WTC11 (cell line): ENCODE results near the gene USP34. TPM values are rescaled to one million over a fixed set of nuclear protein-coding genes. Genes with fewer than 3 reads are reported as not detected.

Experiments used
- ATAC-seq: fragments of 200-7000 bp; cut with Tn5 transposase; 2 replicates; pipeline ENCODE4 v1.10.0; 2021; ENCODE audit warnings: mild to moderate bottlenecking, moderate library complexity
- CTCF ChIA-PET: fragments of 300-600 bp; sonication (Branson Sonifier 250); formaldehyde crosslinking; loops from one replicate; lab custom pipeline; 2021; ENCODE audit warnings: antibody characterized with exemption; lab: Charles Lee
- POLR2A ChIA-PET: fragments of 350-600 bp; sonication (Branson Sonifier 250); formaldehyde crosslinking; loops from one replicate; lab custom pipeline; 2021; ENCODE audit warnings: antibody characterized with exemption; lab: Charles Lee
- DNase-seq: peaks from one replicate; pipeline ENCODE4 v3.0.0; 2021; ENCODE audit warnings: low spot score
- H3K27ac Mint-ChIP-seq: 2 replicates; pipeline ENCODE4 v1.8.0; 2021; ENCODE audit warnings: mixed read lengths
- H3K27me3 Mint-ChIP-seq: 2 replicates; pipeline ENCODE4 v1.8.0; 2021; ENCODE audit warnings: low read depth, mild to moderate bottlenecking, moderate library complexity, mixed read lengths
- H3K36me3 Mint-ChIP-seq: 2 replicates; pipeline ENCODE4 v1.8.0; 2021; ENCODE audit warnings: mixed read lengths
- H3K4me1 Mint-ChIP-seq: 2 replicates; pipeline ENCODE4 v1.8.0; 2022; ENCODE audit warnings: mixed read lengths
- H3K4me3 Mint-ChIP-seq: 2 replicates; pipeline ENCODE4 v1.8.0; 2021; ENCODE audit warnings: mild to moderate bottlenecking, moderate library complexity, mixed read lengths
- H3K9me3 Mint-ChIP-seq: 2 replicates; pipeline ENCODE4 v1.8.0; 2021; ENCODE audit warnings: mixed read lengths
- ATF1 ChIP-seq: sonication (generic); formaldehyde crosslinking; IDR thresholded peaks from 2 replicates; pipeline ENCODE4 v1.8.1; 2023; ENCODE audit warnings: mild to moderate bottlenecking, moderate library complexity, missing genetic modification reagents
- E2F4 ChIP-seq: sonication (generic); formaldehyde crosslinking; IDR thresholded peaks from 2 replicates; pipeline ENCODE4 v1.8.1; 2022; ENCODE audit warnings: low read depth, mild to moderate bottlenecking, moderate library complexity, missing genetic modification reagents, borderline replicate concordance
- HMGXB4 ChIP-seq: sonication (generic); formaldehyde crosslinking; IDR thresholded peaks from 2 replicates; pipeline ENCODE4 v1.8.1; 2023; ENCODE audit warnings: mild to moderate bottlenecking, moderate library complexity, missing genetic modification reagents
- JAZF1 ChIP-seq: fragments of 250-450 bp; sonication (Bioruptor Pico); IDR thresholded peaks from 2 replicates; pipeline ENCODE4 v1.9.0; 2021; ENCODE audit warnings: moderate library complexity, mild to moderate bottlenecking, inconsistent platforms
- KAT7 ChIP-seq: sonication (generic); formaldehyde crosslinking; IDR thresholded peaks from 2 replicates; pipeline ENCODE4 v1.8.1; 2023; ENCODE audit warnings: missing genetic modification reagents, mild to moderate bottlenecking, borderline replicate concordance
- TEAD4 ChIP-seq: sonication (generic); formaldehyde crosslinking; IDR thresholded peaks from 2 replicates; pipeline ENCODE4 v1.8.0; 2022; ENCODE audit warnings: mild to moderate bottlenecking, missing genetic modification reagents
- ZNF121 ChIP-seq: sonication (generic); formaldehyde crosslinking; IDR thresholded peaks from 2 replicates; pipeline ENCODE4 v1.8.0; 2023; ENCODE audit warnings: missing genetic modification reagents
- ZNF671 ChIP-seq: fragments of 250-450 bp; sonication (Bioruptor Pico); IDR thresholded peaks from 2 replicates; pipeline ENCODE4 v1.8.0; 2021; ENCODE audit warnings: mild to moderate bottlenecking
- total RNA-seq: library from RNA; stranded (reverse); gene quantifications from 3 replicates; pipeline ENCODE4 v1.2.3, GENCODE V29; 2021
- TF ChIP-seq, protein P1 (sequence below): sonication (generic); formaldehyde crosslinking; IDR thresholded peaks from 2 replicates; pipeline ENCODE4 v1.8.1; 2023; ENCODE audit warnings: mild to moderate bottlenecking, missing genetic modification reagents, borderline replicate concordance
- TF ChIP-seq, protein P2 (sequence below): fragments of 250-450 bp; sonication (Bioruptor Pico); IDR thresholded peaks from 2 replicates; pipeline ENCODE4 v1.8.0; 2021; ENCODE audit warnings: mild to moderate bottlenecking
- TF ChIP-seq, protein P3 (sequence below): fragments of 250-450 bp; sonication (Bioruptor Pico); IDR thresholded peaks from 2 replicates; pipeline ENCODE4 v1.9.0; 2021; ENCODE audit warnings: mild to moderate bottlenecking

USP34 gene
- total RNA-seq, 1 experiment from 2014 or later = 92.3 TPM

DNA sequence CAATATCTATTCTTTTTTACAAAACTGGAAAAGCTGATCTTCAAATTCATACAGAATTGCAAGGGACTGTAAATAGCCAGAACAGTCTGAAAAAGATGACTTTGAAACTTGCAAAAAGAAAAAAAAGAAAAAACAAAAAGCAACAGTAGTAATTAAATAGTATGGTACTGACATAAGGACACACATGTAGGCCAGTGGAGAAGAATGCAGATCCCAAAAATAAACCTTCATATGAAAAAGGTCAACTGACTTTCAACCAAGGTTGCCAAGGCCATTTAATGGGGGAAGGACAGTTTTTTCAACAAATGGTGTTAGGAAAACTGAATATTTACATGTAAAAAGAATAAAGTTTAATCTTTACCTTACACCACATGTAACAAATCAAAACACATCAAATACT, 111.8 kb downstream of the USP34 start (continued):
- TF ChIP-seq HMGXB4 (CRISPR knock-in tag) = no peak
- TF ChIP-seq, protein P1, sequence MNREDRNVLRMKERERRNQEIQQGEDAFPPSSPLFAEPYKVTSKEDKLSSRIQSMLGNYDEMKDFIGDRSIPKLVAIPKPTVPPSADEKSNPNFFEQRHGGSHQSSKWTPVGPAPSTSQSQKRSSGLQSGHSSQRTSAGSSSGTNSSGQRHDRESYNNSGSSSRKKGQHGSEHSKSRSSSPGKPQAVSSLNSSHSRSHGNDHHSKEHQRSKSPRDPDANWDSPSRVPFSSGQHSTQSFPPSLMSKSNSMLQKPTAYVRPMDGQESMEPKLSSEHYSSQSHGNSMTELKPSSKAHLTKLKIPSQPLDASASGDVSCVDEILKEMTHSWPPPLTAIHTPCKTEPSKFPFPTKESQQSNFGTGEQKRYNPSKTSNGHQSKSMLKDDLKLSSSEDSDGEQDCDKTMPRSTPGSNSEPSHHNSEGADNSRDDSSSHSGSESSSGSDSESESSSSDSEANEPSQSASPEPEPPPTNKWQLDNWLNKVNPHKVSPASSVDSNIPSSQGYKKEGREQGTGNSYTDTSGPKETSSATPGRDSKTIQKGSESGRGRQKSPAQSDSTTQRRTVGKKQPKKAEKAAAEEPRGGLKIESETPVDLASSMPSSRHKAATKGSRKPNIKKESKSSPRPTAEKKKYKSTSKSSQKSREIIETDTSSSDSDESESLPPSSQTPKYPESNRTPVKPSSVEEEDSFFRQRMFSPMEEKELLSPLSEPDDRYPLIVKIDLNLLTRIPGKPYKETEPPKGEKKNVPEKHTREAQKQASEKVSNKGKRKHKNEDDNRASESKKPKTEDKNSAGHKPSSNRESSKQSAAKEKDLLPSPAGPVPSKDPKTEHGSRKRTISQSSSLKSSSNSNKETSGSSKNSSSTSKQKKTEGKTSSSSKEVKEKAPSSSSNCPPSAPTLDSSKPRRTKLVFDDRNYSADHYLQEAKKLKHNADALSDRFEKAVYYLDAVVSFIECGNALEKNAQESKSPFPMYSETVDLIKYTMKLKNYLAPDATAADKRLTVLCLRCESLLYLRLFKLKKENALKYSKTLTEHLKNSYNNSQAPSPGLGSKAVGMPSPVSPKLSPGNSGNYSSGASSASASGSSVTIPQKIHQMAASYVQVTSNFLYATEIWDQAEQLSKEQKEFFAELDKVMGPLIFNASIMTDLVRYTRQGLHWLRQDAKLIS (CRISPR knock-in tag) = no peak

DNA sequence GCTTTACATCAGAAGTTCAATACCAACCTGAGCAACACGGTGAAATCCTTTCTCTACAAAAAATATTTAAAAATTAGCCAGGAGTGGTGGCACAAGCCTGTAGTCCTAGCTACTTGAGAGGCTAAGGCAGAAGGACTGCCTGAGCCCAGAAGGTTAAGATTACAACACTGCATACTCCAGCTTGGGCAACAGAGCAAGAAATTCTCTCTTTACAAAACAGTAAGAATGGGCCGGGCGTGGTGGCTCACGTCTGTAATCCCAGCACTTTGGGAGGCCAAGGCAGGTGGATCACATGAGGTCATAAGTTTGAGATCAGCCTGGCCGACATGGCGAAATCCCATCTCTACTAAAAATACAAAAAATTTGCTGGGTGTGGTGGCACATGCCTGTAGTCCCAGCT, 113.2 kb downstream of the USP34 start:
- Mint-ChIP-seq H3K9me3 (peaks cover 7% of the 10 kb centered on the region), H3K4me3 (no peak overlapping the region), H3K4me1 (peaks cover 32% of the 10 kb centered on the region), H3K36me3 (peaks cover 23% of the 10 kb centered on the region), H3K27me3 (no peaks in the 10 kb centered on the region), H3K27ac (no peak overlapping the region)
- no peak for ATAC-seq
- no peak for DNase-seq
- ChIA-PET POLR2A (no interaction called here), CTCF (interaction anchor here (0.9 kb wide), 1 partner anchor 69 kb away, joined by 3 read pairs; no protein-coding TSS in a partner anchor)
- no peak for TF ChIP-seq ZNF121 (CRISPR knock-in tag)
- TF ChIP-seq E2F4 (CRISPR knock-in tag) = no peak
- TF ChIP-seq HMGXB4 (CRISPR knock-in tag) = no peak
- TF ChIP-seq, all 79 proteins: peak for 0

GRCh38 chr2:61356958-61357350, 113.9 kb downstream of the USP34 start:
- POLR2A ChIA-PET = no interaction called here

DNA sequence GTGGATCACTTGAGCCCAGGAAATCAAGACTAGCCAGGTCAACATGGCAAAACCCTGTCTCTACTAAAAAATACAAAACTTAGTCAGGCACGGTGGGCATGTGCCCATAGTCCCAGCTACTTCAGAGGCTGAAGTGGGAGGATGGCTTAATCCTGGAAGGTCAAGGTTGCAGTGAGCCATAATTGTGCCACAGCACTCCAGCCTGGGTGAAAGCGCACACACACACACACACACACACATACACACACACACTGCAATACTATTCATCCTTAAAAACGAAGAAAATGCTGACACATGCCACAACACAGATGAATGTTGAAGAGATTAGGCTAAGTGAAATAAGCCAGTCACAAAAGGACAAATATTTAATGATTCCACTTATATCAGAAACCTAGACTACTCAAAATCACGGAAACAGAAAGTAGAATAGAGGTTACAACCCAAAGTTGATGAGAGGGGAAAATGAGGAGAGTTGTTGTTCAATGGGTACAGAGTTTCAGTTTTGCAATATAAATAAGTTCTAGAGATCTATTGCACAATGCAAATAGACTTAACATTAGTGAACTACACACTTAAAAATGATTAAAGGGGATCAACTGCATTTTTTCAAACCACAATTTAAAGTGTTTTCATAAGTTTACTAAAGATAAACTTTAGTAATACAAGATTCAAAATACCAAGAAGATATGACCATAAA, 114.5 kb downstream of the USP34 start:
- CTCF ChIA-PET = no interaction called here
- DNase-seq (no peak), ATAC-seq (no peak)
- Mint-ChIP-seq H3K27me3 (no peaks in the 10 kb centered on the region), H3K36me3 (peaks cover 17% of the 10 kb centered on the region), H3K4me3 (no peak overlapping the region), H3K9me3 (peaks cover 7% of the 10 kb centered on the region), H3K27ac (no peak overlapping the region), H3K4me1 (peaks cover 41% of the 10 kb centered on the region)
- POLR2A ChIA-PET = no interaction called here
- TF ChIP-seq, protein P2, sequence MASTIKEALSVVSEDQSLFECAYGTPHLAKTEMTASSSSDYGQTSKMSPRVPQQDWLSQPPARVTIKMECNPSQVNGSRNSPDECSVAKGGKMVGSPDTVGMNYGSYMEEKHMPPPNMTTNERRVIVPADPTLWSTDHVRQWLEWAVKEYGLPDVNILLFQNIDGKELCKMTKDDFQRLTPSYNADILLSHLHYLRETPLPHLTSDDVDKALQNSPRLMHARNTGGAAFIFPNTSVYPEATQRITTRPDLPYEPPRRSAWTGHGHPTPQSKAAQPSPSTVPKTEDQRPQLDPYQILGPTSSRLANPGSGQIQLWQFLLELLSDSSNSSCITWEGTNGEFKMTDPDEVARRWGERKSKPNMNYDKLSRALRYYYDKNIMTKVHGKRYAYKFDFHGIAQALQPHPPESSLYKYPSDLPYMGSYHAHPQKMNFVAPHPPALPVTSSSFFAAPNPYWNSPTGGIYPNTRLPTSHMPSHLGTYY (CRISPR knock-in tag) = no peak
- TF ChIP-seq, protein P3, sequence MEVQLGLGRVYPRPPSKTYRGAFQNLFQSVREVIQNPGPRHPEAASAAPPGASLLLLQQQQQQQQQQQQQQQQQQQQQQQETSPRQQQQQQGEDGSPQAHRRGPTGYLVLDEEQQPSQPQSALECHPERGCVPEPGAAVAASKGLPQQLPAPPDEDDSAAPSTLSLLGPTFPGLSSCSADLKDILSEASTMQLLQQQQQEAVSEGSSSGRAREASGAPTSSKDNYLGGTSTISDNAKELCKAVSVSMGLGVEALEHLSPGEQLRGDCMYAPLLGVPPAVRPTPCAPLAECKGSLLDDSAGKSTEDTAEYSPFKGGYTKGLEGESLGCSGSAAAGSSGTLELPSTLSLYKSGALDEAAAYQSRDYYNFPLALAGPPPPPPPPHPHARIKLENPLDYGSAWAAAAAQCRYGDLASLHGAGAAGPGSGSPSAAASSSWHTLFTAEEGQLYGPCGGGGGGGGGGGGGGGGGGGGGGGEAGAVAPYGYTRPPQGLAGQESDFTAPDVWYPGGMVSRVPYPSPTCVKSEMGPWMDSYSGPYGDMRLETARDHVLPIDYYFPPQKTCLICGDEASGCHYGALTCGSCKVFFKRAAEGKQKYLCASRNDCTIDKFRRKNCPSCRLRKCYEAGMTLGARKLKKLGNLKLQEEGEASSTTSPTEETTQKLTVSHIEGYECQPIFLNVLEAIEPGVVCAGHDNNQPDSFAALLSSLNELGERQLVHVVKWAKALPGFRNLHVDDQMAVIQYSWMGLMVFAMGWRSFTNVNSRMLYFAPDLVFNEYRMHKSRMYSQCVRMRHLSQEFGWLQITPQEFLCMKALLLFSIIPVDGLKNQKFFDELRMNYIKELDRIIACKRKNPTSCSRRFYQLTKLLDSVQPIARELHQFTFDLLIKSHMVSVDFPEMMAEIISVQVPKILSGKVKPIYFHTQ = no peak
- no peak for TF ChIP-seq ATF1 (CRISPR knock-in tag)
- no peak for TF ChIP-seq HMGXB4 (CRISPR knock-in tag)
- TF ChIP-seq ZNF671 (CRISPR knock-in tag) = no peak
- no peak for TF ChIP-seq TEAD4 (CRISPR knock-in tag)
- TF ChIP-seq KAT7 (CRISPR knock-in tag) = no peak

More at GRCh38 chr2:61356958-61357350, 113.9 kb downstream of the USP34 start:
- no peak for TF ChIP-seq JAZF1 (CRISPR knock-in tag)
- TF ChIP-seq, all 79 proteins: peak for 0
- H3K4me3 Mint-ChIP-seq = no peak overlapping the region
- DNase-seq (no peak), ATAC-seq (no peak)
- H3K4me1 Mint-ChIP-seq = peaks cover 37% of the 10 kb centered on the region
- H3K36me3 Mint-ChIP-seq = peaks cover 20% of the 10 kb centered on the region
- no peaks in the 10 kb centered on the region for H3K27me3 Mint-ChIP-seq
- CTCF ChIA-PET = interaction anchor here (0.9 kb wide), 1 partner anchor 70 kb away, joined by 3 read pairs; no protein-coding TSS in a partner anchor
- H3K9me3 Mint-ChIP-seq = peaks cover 7% of the 10 kb centered on the region
- H3K27ac Mint-ChIP-seq = 0 out of 2 replicates have a peak overlapping the region, but pooled peaks have one; percentile 11
